IMR-90 (cell line): ENCODE results near the gene CLSTN1. TPM values are rescaled to one million over a fixed set of nuclear protein-coding genes. Genes with fewer than 3 reads are reported as not detected.

Experiments
- ATAC-seq: fragments of 200-7000 bp; cut with Tn5 transposase; 2 replicates; pipeline ENCODE4 v1.9.1; 2020; ENCODE audit warnings: low read depth, mild to moderate bottlenecking, moderate library complexity
- BruUV-seq: library from RNA; stranded (reverse); fragments of 400-500 nt; replicated peaks from 2 replicates; lab custom pipeline; 2021; lab: Mats Ljungman, UMichigan
- CTCF ChIA-PET: fragments of 300-600 bp; formaldehyde crosslinking; extraction: SDS; loops from one replicate; lab custom pipeline; 2021; ENCODE audit warnings: antibody characterized with exemption; lab: Yijun Ruan, JAX
- POLR2A ChIA-PET: fragments of 300-600 bp; sonication (Branson Sonifier 250); formaldehyde crosslinking; loops from one replicate; lab custom pipeline; 2022; ENCODE audit warnings: antibody characterized with exemption; ENCODE audit not compliant: unreplicated experiment; lab: Charles Lee
- DNase-seq: peaks from one replicate; pipeline ENCODE4 v3.0.0; 2013
- H2AFZ ChIP-seq: replicated peaks from 2 replicates; pipeline ENCODE3; 2013; ENCODE audit warnings: low read length, mild to moderate bottlenecking; ENCODE audit not compliant: poor library complexity
- H2AK5ac ChIP-seq: 2 replicates; pipeline ENCODE4 v1.6.1; 2013; ENCODE audit warnings: low read depth, low read length, inconsistent platforms
- H2AK9ac ChIP-seq: replicated peaks from 2 replicates; pipeline ENCODE3; 2013; ENCODE audit warnings: mild to moderate bottlenecking, low read depth, low read length, moderate library complexity; ENCODE audit not compliant: poor library complexity
- H2BK120ac ChIP-seq: 2 replicates; pipeline ENCODE4 v1.6.1; 2013; ENCODE audit warnings: low read depth, low read length, inconsistent platforms
- H2BK15ac ChIP-seq: 3 replicates; pipeline ENCODE4 v1.6.1; 2013; ENCODE audit warnings: low read depth, low read length, inconsistent platforms
- H2BK20ac ChIP-seq: 2 replicates; pipeline ENCODE4 v1.6.1; 2013; ENCODE audit warnings: low read depth, mild to moderate bottlenecking, inconsistent platforms, low read length, moderate library complexity
- H2BK5ac ChIP-seq: 2 replicates; pipeline ENCODE4 v1.6.1; 2013; ENCODE audit warnings: mild to moderate bottlenecking, low read depth, low read length, inconsistent platforms; ENCODE audit not compliant: poor library complexity, severe bottlenecking
- H3K14ac ChIP-seq: replicated peaks from 2 replicates; pipeline ENCODE4 v1.6.1; 2013; ENCODE audit warnings: low read depth, low read length, inconsistent platforms
- H3K18ac ChIP-seq: 2 replicates; pipeline ENCODE4 v1.6.1; 2013; ENCODE audit warnings: low read depth, low read length, control low read depth
- H3K23ac ChIP-seq: 2 replicates; pipeline ENCODE4 v1.6.1; 2013; ENCODE audit warnings: low read depth, low read length, inconsistent platforms
- H3K27ac ChIP-seq: 2 replicates; pipeline ENCODE4 v1.5.1; 2013; ENCODE audit warnings: mild to moderate bottlenecking, control low read depth, low read length; ENCODE audit not compliant: insufficient read depth
- H3K27me3 ChIP-seq: 2 replicates; pipeline ENCODE4 v1.6.1; 2013; ENCODE audit warnings: low read length; ENCODE audit not compliant: control insufficient read depth, insufficient read depth
- H3K36me3 ChIP-seq: 2 replicates; pipeline ENCODE4 v1.6.1; 2013; ENCODE audit warnings: low read length, mixed read lengths; ENCODE audit not compliant: control insufficient read depth, insufficient read depth
- H3K4ac ChIP-seq: 2 replicates; pipeline ENCODE4 v1.6.1; 2013; ENCODE audit warnings: low read depth, low read length, inconsistent platforms
- H3K4me1 ChIP-seq: 2 replicates; pipeline ENCODE4 v1.6.1; 2013; ENCODE audit warnings: low read length, mixed read lengths; ENCODE audit not compliant: control insufficient read depth, insufficient read depth
- H3K4me2 ChIP-seq: 2 replicates; pipeline ENCODE4 v1.6.1; 2013; ENCODE audit warnings: low read depth, mild to moderate bottlenecking, control low read depth, low read length, moderate library complexity
- H3K4me3 ChIP-seq: 2 replicates; pipeline ENCODE4 v1.5.1; 2013; ENCODE audit warnings: low read depth, mild to moderate bottlenecking, control low read depth, low read length, moderate library complexity; ENCODE audit not compliant: insufficient read depth
- H3K56ac ChIP-seq: 2 replicates; pipeline ENCODE4 v1.6.1; 2013; ENCODE audit warnings: low read length, inconsistent platforms; ENCODE audit not compliant: insufficient read depth; ENCODE audit errors: extremely low read depth
- H3K79me1 ChIP-seq, 2 experiments: 2 replicates each; pipeline ENCODE4 v1.6.1; 2013; ENCODE audit warnings: low read length in 2 of 2, inconsistent platforms in 1 of 2, low read depth in 1 of 2
- H3K9ac ChIP-seq: 2 replicates; pipeline ENCODE4 v1.6.1; 2013; ENCODE audit warnings: low read depth, low read length, control low read depth
- H3K9me1 ChIP-seq: 2 replicates; pipeline ENCODE4 v1.6.1; 2013; ENCODE audit warnings: low read length, inconsistent platforms; ENCODE audit not compliant: insufficient read depth
- H3K9me3 ChIP-seq: 2 replicates; pipeline ENCODE4 v1.6.1; 2013; ENCODE audit warnings: low read length; ENCODE audit not compliant: control insufficient read depth, insufficient read depth
- H4K20me1 ChIP-seq: 2 replicates; pipeline ENCODE4 v1.6.1; 2013; ENCODE audit warnings: low read length, inconsistent platforms; ENCODE audit not compliant: insufficient read depth
- H4K5ac ChIP-seq: 2 replicates; pipeline ENCODE4 v1.6.1; 2013; ENCODE audit warnings: mild to moderate bottlenecking, low read depth, low read length, control low read depth
- H4K8ac ChIP-seq, 2 experiments: 2 replicates each; pipeline ENCODE4 v1.6.1; 2013; ENCODE audit warnings: low read depth in 2 of 2, low read length in 2 of 2, control low read depth in 1 of 2, inconsistent platforms in 1 of 2
- H4K91ac ChIP-seq: 2 replicates; pipeline ENCODE4 v1.6.1; 2013; ENCODE audit warnings: low read depth, low read length, inconsistent platforms; ENCODE audit not compliant: insufficient read depth
- BHLHE40 ChIP-seq: fragments of 150-350 bp; IDR thresholded peaks from 2 replicates; pipeline ENCODE4 v1.6.1; 2016; ENCODE audit warnings: mild to moderate bottlenecking, low read depth, low read length
- CEBPB ChIP-seq: IDR thresholded peaks from 2 replicates; pipeline ENCODE4 v1.6.1; 2012; ENCODE audit warnings: low read depth, low read length, improper control_type of control experiment
- CTCF ChIP-seq: conservative IDR thresholded peaks from 2 replicates; pipeline ENCODE4 v1.5.1; 2012; ENCODE audit warnings: mild to moderate bottlenecking, low read depth, low read length, improper control_type of control experiment
- NFE2L2 ChIP-seq: fragments of 150-350 bp; IDR thresholded peaks from 2 replicates; pipeline ENCODE4 v1.6.1; 2016; ENCODE audit warnings: low read depth, mild to moderate bottlenecking, low read length
- RAD21 ChIP-seq: IDR thresholded peaks from 2 replicates; pipeline ENCODE4 v1.6.1; 2012; ENCODE audit warnings: low read length, improper control_type of control experiment
- RFX5 ChIP-seq: IDR thresholded peaks from 2 replicates; pipeline ENCODE4 v1.8.0; 2012; ENCODE audit warnings: low read depth, mild to moderate bottlenecking, low read length, moderate library complexity
- SMC3 ChIP-seq: fragments of 150-350 bp; IDR thresholded peaks from 2 replicates; pipeline ENCODE4 v1.6.1; 2016; ENCODE audit warnings: low read depth, mild to moderate bottlenecking, antibody characterized with exemption, low read length, moderate library complexity
- WGBS, 2 experiments: methylation state at CpG; one replicate each; pipeline versions ENCODE4 v1.1.5 to v1.1.7; 2013; ENCODE audit warnings: missing lambda C conversion rate in 2 of 2; ENCODE audit not compliant: insufficient read length in 1 of 2; ENCODE audit errors: extremely low coverage in 2 of 2; 5-methylcytosine and 5-hydroxymethylcytosine counted together
- dilution Hi-C: fragments of 300-500 bp; cut with HindIII; formaldehyde crosslinking; loops from one replicate; pipeline ENCODE4 v1.14.3; 2018; ENCODE audit warnings: low sequenced_read_pairs; ENCODE audit not compliant: unreplicated experiment
- in situ Hi-C: fragments of 300-500 bp; cut with MboI; formaldehyde crosslinking; loops from 3 replicates; pipeline ENCODE4 v1.14.3; 2019; ENCODE audit warnings: low sequenced_read_pairs, inconsistent platforms, mixed read lengths
- intact Hi-C: fragments of 100-400 bp; cut with micrococcal nuclease; formaldehyde crosslinking; loops from 2 replicates; pipeline ENCODE4 v1.10.0; 2022
- polyA plus RNA-seq, 3 experiments: library from polyadenylated mRNA; depleted of rRNA; stranded (reverse); fragments of >200 nt; gene quantifications; 2 replicates each; pipeline ENCODE4 v1.2.3, GENCODE V29; 2012; ENCODE audit warnings: low replicate concordance in 1 of 3
- total RNA-seq: library from RNA; depleted of rRNA; stranded (reverse); fragments of >200 nt; gene quantifications from 2 replicates; pipeline ENCODE4 v1.2.3, GENCODE V29; 2012

CLSTN1 gene
- total and polyA plus RNA-seq, 2 of the 4 experiments (the other 2 are of a cell fraction) = 30.1 to 72.2 TPM

- POLR2A ChIA-PET = interaction anchor here (0.6 kb wide), 2 partner anchors 13 to 75 kb away, joined by 5 to 8 read pairs; no protein-coding TSS in a partner anchor
- Histone ChIP-seq H3K9ac (no peak overlapping the region), H3K9me3 (no peaks in the 10 kb centered on the region), H3K23ac (no peak overlapping the region), H3K4me1 (peaks cover 2% of the 10 kb centered on the region; the same call in 1 of the 2 replicates), H2BK20ac (no peak overlapping the region), H2AK9ac (no peak overlapping the region), H3K18ac (no peak overlapping the region), H4K91ac (no peak overlapping the region), H3K36me3 (no peaks in the 10 kb centered on the region), H4K8ac (no peak overlapping the region), H2BK120ac (no peak overlapping the region), H3K14ac (no peak overlapping the region), H4K5ac (no peak overlapping the region), H2BK15ac (no peak overlapping the region), H2AFZ (no peak overlapping the region), H3K9me1 (peaks cover 3% of the 10 kb centered on the region; the same call in 1 of the 2 replicates), H3K4me3 (no peak overlapping the region), H3K27me3 (no peaks in the 10 kb centered on the region), H4K20me1 (peaks cover 54% of the 10 kb centered on the region), H2BK5ac (no peak overlapping the region), H3K56ac (no peak overlapping the region), H3K4ac (no peak overlapping the region), H3K4me2 (no peak overlapping the region), H3K27ac (no peak overlapping the region), H3K79me1 (peaks cover 33 to 66% of the 10 kb centered on the region in 2 experiments), H2AK5ac (no peak overlapping the region)
- in situ Hi-C loops (loop anchor here (5.0 kb wide), 1 partner anchor 83 kb away; no protein-coding TSS in a partner anchor), intact Hi-C loops (loop anchor here (1.0 to 5.0 kb wide), 2 partner anchors 38 to 83 kb away; partner anchors contain the start of gene CLSTN1), dilution Hi-C loops (no loop called here)
- TF ChIP-seq RFX5 (no peak), BHLHE40 (no peak), NFE2L2 (no peak), CTCF (peak; percentile 70), CEBPB (no peak), SMC3 (peak; percentile 80), RAD21 (peak; percentile 84)
- 80% methylated on average over 1 of the region's 3 CpGs; no CpG with 5 or more reads in 1 of the 2 experiments for WGBS, 2 experiments
- CTCF ChIA-PET = interaction anchor here (0.7 to 1.6 kb wide), 6 partner anchors 8 to 84 kb away, joined by 3 to 6 read pairs (median 4); no protein-coding TSS in a partner anchor
- ATAC-seq (peak; percentile 66), DNase-seq (peak; percentile 68)
- BruUV-seq = no TSS peak
These were observed 39.1 kb downstream of the CLSTN1 start for GRCh38 chr1:9784508-9785133.
